H1 (cell line): ENCODE data around the gene KRTAP17-1. TPM values are rescaled to one million over a fixed set of nuclear protein-coding genes. Genes with fewer than 3 reads are reported as not detected.

ENCODE experiments used
- CTCF ChIA-PET: fragments of 300-600 bp; sonication (Branson Sonifier 250); formaldehyde crosslinking; loops from one replicate; lab custom pipeline; 2021; ENCODE audit not compliant: partially characterized antibody; lab: Charles Lee
- POLR2A ChIA-PET: fragments of 300-600 bp; sonication (Branson Sonifier 250); formaldehyde crosslinking; loops from one replicate; lab custom pipeline; 2021; ENCODE audit warnings: inconsistent platforms; ENCODE audit not compliant: partially characterized antibody; lab: Charles Lee
- DNase-seq, 2 experiments: peaks; one replicate each; pipeline versions ENCODE4 v3.0.0 to v3.0.0-alpha.2; 2010 to 2022; ENCODE audit warnings: low spot score in 2 of 2, low read depth in 1 of 2, mixed read lengths in 1 of 2
- FAIRE-seq: peaks from 2 replicates; lab custom pipeline; 2011; peaks lifted over from hg19 to GRCh38; lab: Jason Lieb, UNC
- H2AFZ ChIP-seq: 2 replicates; pipeline ENCODE4 v1.8.1; 2012; ENCODE audit warnings: low read length, inconsistent platforms
- H2AK5ac ChIP-seq: 2 replicates; pipeline ENCODE4 v1.6.1; 2013; ENCODE audit warnings: low read depth, low read length
- H2BK120ac ChIP-seq: replicated peaks from 2 replicates; pipeline ENCODE3; 2013; ENCODE audit warnings: low read depth, low read length, inconsistent platforms
- H2BK12ac ChIP-seq: 2 replicates; pipeline ENCODE4 v1.6.1; 2013; ENCODE audit warnings: low read depth, low read length
- H2BK15ac ChIP-seq: 2 replicates; pipeline ENCODE4 v1.6.1; 2013; ENCODE audit warnings: low read length
- H2BK20ac ChIP-seq: 2 replicates; pipeline ENCODE4 v1.6.1; 2013; ENCODE audit warnings: low read length
- H2BK5ac ChIP-seq: 2 replicates; pipeline ENCODE4 v1.6.1; 2013; ENCODE audit warnings: low read depth, low read length
- H3K14ac ChIP-seq: 2 replicates; pipeline ENCODE4 v1.6.1; 2013; ENCODE audit warnings: inconsistent platforms; ENCODE audit not compliant: insufficient read length
- H3K18ac ChIP-seq: 2 replicates; pipeline ENCODE4 v1.6.1; 2013; ENCODE audit warnings: low read length; ENCODE audit errors: extremely low read depth
- H3K23ac ChIP-seq: 2 replicates; pipeline ENCODE4 v1.6.1; 2013; ENCODE audit warnings: inconsistent platforms; ENCODE audit not compliant: insufficient read length
- H3K23me2 ChIP-seq: 2 replicates; pipeline ENCODE4 v1.6.1; 2013; ENCODE audit warnings: low read depth, low read length
- H3K27ac ChIP-seq: 2 replicates; pipeline ENCODE4 v1.6.1; 2011; ENCODE audit warnings: low read depth, low read length, inconsistent platforms
- H3K27me3 ChIP-seq, 4 experiments: replicated peaks in 1 of 4; 1 replicate in 1 of 4; 2 replicates in 3 of 4; pipeline versions ENCODE4 v1.6.1 to v1.8.1; 2011 to 2013; ENCODE audit warnings: low read length in 3 of 4, mild to moderate bottlenecking in 3 of 4, inconsistent platforms in 2 of 4, mixed read lengths in 2 of 4, moderate library complexity in 1 of 4; ENCODE audit not compliant: control insufficient read depth in 3 of 4, insufficient read depth in 3 of 4; ENCODE audit errors: extremely low read depth in 1 of 4
- H3K36me3 ChIP-seq, 4 experiments: 2 replicates each; pipeline versions ENCODE4 v1.6.1 to v1.8.1; 2011 to 2013; ENCODE audit warnings: mild to moderate bottlenecking in 4 of 4, low read length in 3 of 4, moderate library complexity in 2 of 4, control low read depth in 1 of 4, inconsistent platforms in 1 of 4; ENCODE audit not compliant: insufficient read depth in 4 of 4, control insufficient read depth in 2 of 4
- H3K4ac ChIP-seq: replicated peaks from 2 replicates; pipeline ENCODE3; 2013; ENCODE audit warnings: low read length, low read depth, mixed read lengths, inconsistent platforms; ENCODE audit not compliant: insufficient read length
- H3K4me1 ChIP-seq, 4 experiments: replicated peaks in 1 of 4; 1 replicate in 1 of 4; 2 replicates in 3 of 4; pipeline versions ENCODE4 v1.6.1 to v1.8.1; 2011 to 2013; ENCODE audit warnings: low read length in 3 of 4, inconsistent platforms in 2 of 4, mixed read lengths in 1 of 4; ENCODE audit not compliant: insufficient read depth in 4 of 4, control insufficient read depth in 3 of 4
- H3K4me2 ChIP-seq, 2 experiments: 2 replicates each; pipeline versions ENCODE4 v1.6.1 to v1.8.1; 2011 to 2013; ENCODE audit warnings: low read depth in 2 of 2, low read length in 2 of 2, control low read depth in 1 of 2, inconsistent platforms in 1 of 2, mild to moderate bottlenecking in 1 of 2; ENCODE audit not compliant: insufficient read depth in 1 of 2
- H3K4me3 ChIP-seq, 4 experiments: fragments of 200-600, 300-600 bp in 1 of 4; sonication (generic), shearing (Covaris generic), sonication (Bioruptor Twin) in 1 of 4; 2 replicates each; pipeline versions ENCODE4 v1.5.1 to v1.8.1; 2011 to 2016; ENCODE audit warnings: low read length in 4 of 4, low read depth in 3 of 4, control low read depth in 2 of 4, inconsistent platforms in 2 of 4, mild to moderate bottlenecking in 2 of 4, mixed read lengths in 1 of 4, moderate library complexity in 1 of 4; ENCODE audit not compliant: insufficient read depth in 2 of 4; ENCODE audit errors: extremely low read depth in 1 of 4
- H3K56ac ChIP-seq: replicated peaks from 2 replicates; pipeline ENCODE3; 2013; ENCODE audit warnings: low read depth, mild to moderate bottlenecking, mixed read lengths, low read length, inconsistent platforms; ENCODE audit not compliant: insufficient read length
- H3K79me1 ChIP-seq: 2 replicates; pipeline ENCODE4 v1.6.1; 2013; ENCODE audit warnings: low read depth, low read length, control low read depth
- H3K79me2 ChIP-seq, 2 experiments: 2 replicates each; pipeline versions ENCODE4 v1.6.1 to v1.8.1; 2012 to 2013; ENCODE audit warnings: low read length in 2 of 2, mild to moderate bottlenecking in 2 of 2, inconsistent platforms in 1 of 2; ENCODE audit not compliant: insufficient read depth in 2 of 2, control insufficient read depth in 1 of 2
- H3K9ac ChIP-seq, 4 experiments: replicated peaks in 1 of 4; 1 replicate in 1 of 4; 2 replicates in 3 of 4; pipeline versions ENCODE4 v1.6.1 to v1.8.1; 2011 to 2013; ENCODE audit warnings: low read depth in 3 of 4, low read length in 3 of 4, control low read depth in 2 of 4, mild to moderate bottlenecking in 2 of 4, moderate library complexity in 2 of 4, inconsistent platforms in 1 of 4; ENCODE audit errors: extremely low read depth in 1 of 4
- H3K9me3 ChIP-seq, 2 experiments: 2 replicates each; pipeline versions ENCODE4 v1.6.1 to v1.8.1; 2012 to 2013; ENCODE audit warnings: mild to moderate bottlenecking in 2 of 2, moderate library complexity in 2 of 2, control low read depth in 1 of 2, inconsistent platforms in 1 of 2, low read depth in 1 of 2, low read length in 1 of 2, mixed read lengths in 1 of 2; ENCODE audit not compliant: insufficient read depth in 2 of 2
- H4K20me1 ChIP-seq, 2 experiments: replicated peaks in 1 of 2; 2 replicates each; pipeline versions ENCODE3 to v1.8.1; 2011 to 2013; ENCODE audit warnings: inconsistent platforms in 2 of 2, low read length in 2 of 2, mild to moderate bottlenecking in 1 of 2; ENCODE audit not compliant: insufficient read depth in 2 of 2, control insufficient read depth in 1 of 2
- H4K5ac ChIP-seq: 2 replicates; pipeline ENCODE4 v1.6.1; 2013; ENCODE audit warnings: low read length, low read depth, mixed read lengths, inconsistent platforms; ENCODE audit not compliant: insufficient read length
- H4K8ac ChIP-seq: 2 replicates; pipeline ENCODE4 v1.8.0; 2013; ENCODE audit warnings: mild to moderate bottlenecking, moderate library complexity, low read length, inconsistent platforms; ENCODE audit not compliant: insufficient read depth; ENCODE audit errors: extremely low read depth
- H4K91ac ChIP-seq: replicated peaks from 2 replicates; pipeline ENCODE3; 2013; ENCODE audit warnings: low read length, mixed read lengths, inconsistent platforms; ENCODE audit not compliant: insufficient read length
- EZH2 ChIP-seq: fragments of 200-600 bp; sonication (generic); IDR thresholded peaks from 2 replicates; pipeline ENCODE4 v1.7.1; 2012; ENCODE audit warnings: low read depth, mild to moderate bottlenecking, moderate library complexity, low read length, inconsistent platforms; ENCODE audit not compliant: severe bottlenecking
- FOSL1 ChIP-seq: IDR thresholded peaks from 2 replicates; pipeline ENCODE4 v1.6.1; 2011; ENCODE audit warnings: mild to moderate bottlenecking, low read depth, low read length, moderate library complexity; ENCODE audit not compliant: insufficient read depth
- GABPA ChIP-seq: IDR thresholded peaks from 2 replicates; pipeline ENCODE4 v1.6.1; 2011; ENCODE audit warnings: mild to moderate bottlenecking, low read length, moderate library complexity, borderline replicate concordance; ENCODE audit not compliant: insufficient read depth
- JUN ChIP-seq: IDR thresholded peaks from 2 replicates; pipeline ENCODE4 v1.6.1; 2011; ENCODE audit warnings: low read depth, mild to moderate bottlenecking, improper control_type of control experiment, low read length
- KDM4A ChIP-seq: IDR thresholded peaks from one replicate; pipeline ENCODE4 v1.7.1; 2012; ENCODE audit warnings: low read depth, mild to moderate bottlenecking, moderate library complexity, low read length, inconsistent platforms; ENCODE audit not compliant: severe bottlenecking
- SIX5 ChIP-seq: IDR thresholded peaks from 2 replicates; pipeline ENCODE4 v1.6.1; 2011; ENCODE audit warnings: mild to moderate bottlenecking, low read depth, low read length
- SP1 ChIP-seq: IDR thresholded peaks from 2 replicates; pipeline ENCODE4 v1.6.1; 2011; ENCODE audit warnings: low read depth, low read length
- TAF1 ChIP-seq: IDR thresholded peaks from 2 replicates; pipeline ENCODE4 v1.6.1; 2011; ENCODE audit warnings: mild to moderate bottlenecking, low read depth, low read length
- WGBS, 2 experiments: shearing (Covaris generic) in 1 of 2; methylation state at CpG; one replicate each; pipeline versions ENCODE4 v1.1.6 to v1.1.7; 2013 to 2015; ENCODE audit warnings: low lambda C conversion rate in 2 of 2, mixed read lengths in 2 of 2, inconsistent platforms in 1 of 2, low coverage in 1 of 2, missing lambda C conversion rate in 1 of 2; ENCODE audit not compliant: insufficient replicate concordance in 2 of 2, insufficient coverage in 1 of 2, insufficient read length in 1 of 2; ENCODE audit errors: extremely low coverage in 1 of 2, missing lambda C conversion rate in 1 of 2; 5-methylcytosine and 5-hydroxymethylcytosine counted together
- long read RNA-seq, 2 experiments: library from RNA in 1 of 2; library from capped mRNA in 1 of 2; stranded (forward); transcript quantifications; one replicate each; pipeline ENCODE4 v2.0.0, GENCODE V29; 2021; ENCODE audit warnings: inconsistent platforms in 1 of 2
- polyA minus RNA-seq, 3 experiments: library from RNA; depleted of rRNA, polyadenylated mRNA; stranded (reverse); fragments of >200 nt; gene quantifications; 1 replicate in 2 of 3; 2 replicates in 1 of 3; pipeline ENCODE4 v1.2.3, GENCODE V29; 2011
- polyA plus RNA-seq, 7 experiments: library from polyadenylated mRNA; depleted of rRNA in 3 of 7; stranded (reverse) in 5 of 7; unstranded in 2 of 7; fragments of >200 nt in 5 of 7; fragments of 200-250 nt in 2 of 7; gene quantifications; 1 replicate in 5 of 7; 2 replicates in 1 of 7; 4 replicates in 1 of 7; pipeline versions ENCODE4 v1.2.1 to v1.2.3, GENCODE V29; 2011 to 2013; ENCODE audit warnings: missing spikeins in 2 of 7, mixed read lengths in 2 of 7
- total RNA-seq: library from RNA; stranded (reverse); fragmentation: NEBNext Ultra II Directional; extraction: Animal tissue kit (Norgen Biotek cat#: 25700); gene quantifications from 2 replicates; pipeline ENCODE4 v1.2.1, GENCODE V29; 2021

Gene KRTAP17-1
- not detected in 2 replicates for total RNA-seq
- not detected in 2 replicates for polyA plus RNA-seq (2011; rRNA removed)
- not detected for polyA plus RNA-seq (2011; cell fraction: cytosol; rRNA removed)
- polyA plus RNA-seq (2011; cell fraction: nucleus; rRNA removed) = not detected
- not detected in 4 replicates for polyA plus RNA-seq (2012, experiment 1 of 2)
- not detected for polyA plus RNA-seq (2012, experiment 2 of 2)
- polyA plus RNA-seq (2013, experiment 1 of 2) = not detected
- not detected for polyA plus RNA-seq (2013, experiment 2 of 2)
- polyA minus RNA-seq (2011; rRNA and poly(A)+ RNA removed) = not detected in 2 replicates
- polyA minus RNA-seq (2011; cell fraction: cytosol; rRNA and poly(A)+ RNA removed) = not detected
- not detected for polyA minus RNA-seq (2011; cell fraction: nucleus; rRNA and poly(A)+ RNA removed)
- long read RNA-seq, experiment 1 = 0 reads
- long read RNA-seq, experiment 2 = 0 reads

- 0 out of 4 replicates have a peak, but pooled peaks cover 0 to 5% of the 10 kb centered on the region in 2 experiments for H3K9me3 ChIP-seq
- H3K79me1 ChIP-seq = no peaks in the 10 kb centered on the region
- no peak within 1 kb of the TSS for H2AK5ac ChIP-seq
- WGBS, 2 experiments = 90% methylated on average over 24 of the region's 24 CpGs; no CpG with 5 or more reads in 1 of the 2 experiments
- no peak within 1 kb of the TSS for H4K5ac ChIP-seq
- DNase-seq = no peak
- H3K23ac ChIP-seq = no peak within 1 kb of the TSS
- no peaks in the 10 kb centered on the region for H4K20me1 ChIP-seq
- no peak within 1 kb of the TSS for H2BK5ac ChIP-seq
- H4K91ac ChIP-seq = no peak within 1 kb of the TSS
- no peak within 1 kb of the TSS for H2BK20ac ChIP-seq
- H2BK120ac ChIP-seq = no peak within 1 kb of the TSS
- no peak within 1 kb of the TSS for H3K4me2 ChIP-seq
- H3K27me3 ChIP-seq = no peaks in the 10 kb centered on the region
- H3K36me3 ChIP-seq = no peaks in the 10 kb centered on the region
- CTCF ChIA-PET = interaction anchor here (2.7 to 3.5 kb wide), 2 partner anchors 8 to 14 kb away, joined by 9 to 31 read pairs; no protein-coding TSS in a partner anchor
- H3K79me2 ChIP-seq = no peaks in the 10 kb centered on the region
- H2BK12ac ChIP-seq = no peak within 1 kb of the TSS
- TF ChIP-seq SIX5 (no peak), JUN (no peak), KDM4A (no peak), EZH2 (no peak), SP1 (no peak), TAF1 (no peak), GABPA (no peak), FOSL1 (no peak)
- TF ChIP-seq, all 59 proteins: peak for 0
- Histone ChIP-seq H3K4me1 (0 out of 7 replicates have a peak, but pooled peaks cover 0 to 2% (median 0%) of the 10 kb centered on the region in 4 experiments), H3K23me2 (no peaks in the 10 kb centered on the region), H2AFZ (no peak within 1 kb of the TSS), H3K18ac (no peak within 1 kb of the TSS), H3K9ac (no peak within 1 kb of the TSS), H3K14ac (no peak within 1 kb of the TSS), H3K4ac (no peak within 1 kb of the TSS), H2BK15ac (no peak within 1 kb of the TSS), H4K8ac (peak within 1 kb of the TSS; percentile 48; the same call in 1 of the 2 replicates), H3K27ac (no peak within 1 kb of the TSS), H3K56ac (no peak within 1 kb of the TSS), H3K4me3 (no peak within 1 kb of the TSS)
- no peak for FAIRE-seq
- POLR2A ChIA-PET = no interaction called here
Measured at GRCh38 chr17:41315204-41315794, at the start of gene KRTAP17-1. TSS of gene KRTAP17-1 (minus strand) at chr17:41315710. CDS start at chr17:41315650, 60 bp downstream.
